Left lung (tissue), 10 donors: ENCODE measurements around the gene TARM1. TPM values are rescaled to one million over a fixed set of nuclear protein-coding genes. Genes with fewer than 3 reads are reported as not detected.

Experiments
- ATAC-seq: fragments of 200-7000 bp; cut with Tn5 transposase; one replicate; pipeline ENCODE4 v1.9.1; 2020; ENCODE audit warnings: moderate library complexity
- DNase-seq, 4 donors: peaks; one replicate each; pipeline ENCODE4 v3.0.0-alpha.2; 2013 to 2020
- H3K27ac ChIP-seq, 2 donors: fragments of 200-600 bp; sonication (generic) in 1 of 2; one replicate each; pipeline versions ENCODE4 v1.5.0 to v1.8.0; 2020 to 2021
- H3K27me3 ChIP-seq, 2 donors: fragments of 200-600 bp; sonication (generic) in 1 of 2; one replicate each; pipeline versions ENCODE4 v1.5.0 to v1.8.0; 2020 to 2021
- H3K36me3 ChIP-seq, 2 donors: fragments of 200-600 bp; sonication (generic) in 1 of 2; one replicate each; pipeline versions ENCODE4 v1.5.0 to v1.8.0; 2020 to 2021
- H3K4me1 ChIP-seq, 2 donors: fragments of 200-600 bp; one replicate each; pipeline ENCODE4 v1.8.0; 2021
- H3K4me3 ChIP-seq, 2 donors: fragments of 200-600 bp; sonication (generic) in 1 of 2; one replicate each; pipeline versions ENCODE4 v1.5.0 to v1.8.0; 2020 to 2021; ENCODE audit warnings: mild to moderate bottlenecking in 1 of 2
- H3K9me3 ChIP-seq, 2 donors: fragments of 200-600 bp; sonication (generic) in 1 of 2; one replicate each; pipeline versions ENCODE4 v1.5.0 to v1.8.0; 2020 to 2021
- intact Hi-C, 2 donors: fragments of 100-400 bp; cut with DNase I; formaldehyde crosslinking; loops; one replicate each; pipeline versions ENCODE4 v1.11.2 to v1.14.2; 2022
- polyA plus RNA-seq, 6 donors: library from polyadenylated mRNA; unstranded; fragments of 120-200 nt; gene quantifications; one replicate each; pipeline ENCODE4 v1.2.1, GENCODE V29; 2013; ENCODE audit not compliant: insufficient read length in 6 of 6
- total RNA-seq, 2 donors: library from RNA; stranded (reverse); fragmentation: NEBNext Ultra II Directional; extraction: Animal tissue kit (Norgen Biotek cat#: 25700); gene quantifications; one replicate each; pipeline ENCODE4 v1.2.1, GENCODE V29; 2021
- TF ChIP-seq, protein P1 (sequence below), 2 donors: fragments of 200-600 bp; sonication (generic) in 1 of 2; IDR thresholded peaks; one replicate each; pipeline versions ENCODE4 v1.5.0 to v1.8.0; 2021; ENCODE audit warnings: antibody characterized with exemption in 2 of 2
- donor health status: DM: no; HTN: yes; CAD: no.
- donor health status: DM: no; HTN: no; CAD: no.

Gene TARM1
- total and polyA plus RNA-seq, 8 donors = 0.24 to 0.46 (median 0.31) TPM; not detected in 3

DNA sequence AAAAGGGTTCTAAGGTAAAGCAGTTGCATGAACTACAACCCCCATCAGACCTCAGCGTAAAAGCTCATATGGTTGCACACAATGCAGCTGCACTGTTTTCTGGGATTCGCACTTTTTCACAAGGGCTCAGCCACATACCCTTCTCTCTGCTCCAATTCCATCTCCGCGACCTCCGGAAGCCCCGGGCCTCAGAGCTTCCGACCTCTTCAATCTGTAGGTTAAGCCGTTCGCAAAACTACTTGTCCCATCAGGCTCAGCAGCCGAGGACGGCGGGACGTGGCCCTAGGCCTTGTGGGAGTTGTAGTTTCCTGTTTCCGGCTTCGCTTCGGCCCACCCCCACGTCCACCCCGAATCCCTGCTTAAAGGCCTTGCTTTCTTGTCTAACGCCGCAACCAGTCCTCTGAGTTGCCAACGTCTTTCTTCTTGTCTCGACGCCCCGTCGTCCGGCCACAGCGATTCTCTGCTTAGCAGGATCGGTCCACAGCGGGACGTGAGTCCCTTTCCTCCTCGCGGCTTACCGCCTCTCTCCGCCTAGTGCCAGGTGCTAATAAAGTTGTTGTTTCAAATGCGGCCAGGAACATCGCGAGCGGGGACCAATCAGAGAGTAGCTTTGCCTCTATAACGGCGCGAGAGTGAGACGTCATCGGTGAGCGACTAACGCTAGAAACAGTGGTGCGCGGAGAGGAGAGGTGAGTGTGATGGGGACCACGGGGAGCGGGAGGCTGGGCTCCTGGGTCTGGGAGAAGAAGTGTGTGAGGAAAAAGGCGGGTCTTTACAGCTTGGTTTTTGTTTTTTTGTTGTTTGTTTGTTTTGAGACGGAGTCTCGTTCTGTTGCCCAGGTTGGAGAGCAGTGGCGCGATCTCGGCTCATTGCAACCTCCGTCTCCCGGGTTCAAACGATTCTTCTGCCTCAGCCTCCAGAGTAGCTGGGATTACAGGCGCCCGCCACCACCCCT, 34.2 kb upstream of the TARM1 start, which contains the start of the genes PRPF31 and TFPT:
Gene PRPF31 (plus strand): TSS at position 646 of the 955 bp plus-strand sequence. CDS start 2,525 bp downstream, outside the sequence.
Gene TFPT (minus strand): TSS at position 549 of the 955 bp plus-strand sequence. CDS start 388 bp downstream, at position 161.
- no peaks in the 10 kb centered on the region for H3K9me3 ChIP-seq
- H3K27ac ChIP-seq = peak within 1 kb of the TSS; percentile 89 to 92
- H3K36me3 ChIP-seq = peaks cover 0 to 46% of the 10 kb centered on the region in 2 donors
- DNase-seq (peak; percentile 95 to 100 (median 96)), ATAC-seq (peak; percentile 98)
- H3K27me3 ChIP-seq = no peaks in the 10 kb centered on the region
- TF ChIP-seq, protein P1, sequence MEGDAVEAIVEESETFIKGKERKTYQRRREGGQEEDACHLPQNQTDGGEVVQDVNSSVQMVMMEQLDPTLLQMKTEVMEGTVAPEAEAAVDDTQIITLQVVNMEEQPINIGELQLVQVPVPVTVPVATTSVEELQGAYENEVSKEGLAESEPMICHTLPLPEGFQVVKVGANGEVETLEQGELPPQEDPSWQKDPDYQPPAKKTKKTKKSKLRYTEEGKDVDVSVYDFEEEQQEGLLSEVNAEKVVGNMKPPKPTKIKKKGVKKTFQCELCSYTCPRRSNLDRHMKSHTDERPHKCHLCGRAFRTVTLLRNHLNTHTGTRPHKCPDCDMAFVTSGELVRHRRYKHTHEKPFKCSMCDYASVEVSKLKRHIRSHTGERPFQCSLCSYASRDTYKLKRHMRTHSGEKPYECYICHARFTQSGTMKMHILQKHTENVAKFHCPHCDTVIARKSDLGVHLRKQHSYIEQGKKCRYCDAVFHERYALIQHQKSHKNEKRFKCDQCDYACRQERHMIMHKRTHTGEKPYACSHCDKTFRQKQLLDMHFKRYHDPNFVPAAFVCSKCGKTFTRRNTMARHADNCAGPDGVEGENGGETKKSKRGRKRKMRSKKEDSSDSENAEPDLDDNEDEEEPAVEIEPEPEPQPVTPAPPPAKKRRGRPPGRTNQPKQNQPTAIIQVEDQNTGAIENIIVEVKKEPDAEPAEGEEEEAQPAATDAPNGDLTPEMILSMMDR (IDR thresholded peaks at IDR 0.05) = no peak
- intact Hi-C loops = no loop called here
- H3K4me1 ChIP-seq = peaks cover 13 to 25% of the 10 kb centered on the region in 2 donors
- H3K4me3 ChIP-seq = peak within 1 kb of the TSS; percentile 86

- H3K36me3 ChIP-seq = peaks cover 0 to 46% of the 10 kb centered on the region in 2 donors
- peak overlapping the region; percentile 89 to 92 for H3K27ac ChIP-seq
- intact Hi-C loops = no loop called here
- TF ChIP-seq, protein P1 (IDR thresholded peaks at IDR 0.05) = no peak
- peak overlapping the region; percentile 86 for H3K4me3 ChIP-seq
- H3K27me3 ChIP-seq = no peaks in the 10 kb centered on the region
- DNase-seq (peak in 2 of 4 donors; percentile 69 to 86), ATAC-seq (peak; percentile 57)
- no peaks in the 10 kb centered on the region for H3K9me3 ChIP-seq
- peaks cover 13 to 25% of the 10 kb centered on the region in 2 donors for H3K4me1 ChIP-seq
Observed at GRCh38 chr19:54114340-54115108, 33.4 kb upstream of the TARM1 start.

DNA sequence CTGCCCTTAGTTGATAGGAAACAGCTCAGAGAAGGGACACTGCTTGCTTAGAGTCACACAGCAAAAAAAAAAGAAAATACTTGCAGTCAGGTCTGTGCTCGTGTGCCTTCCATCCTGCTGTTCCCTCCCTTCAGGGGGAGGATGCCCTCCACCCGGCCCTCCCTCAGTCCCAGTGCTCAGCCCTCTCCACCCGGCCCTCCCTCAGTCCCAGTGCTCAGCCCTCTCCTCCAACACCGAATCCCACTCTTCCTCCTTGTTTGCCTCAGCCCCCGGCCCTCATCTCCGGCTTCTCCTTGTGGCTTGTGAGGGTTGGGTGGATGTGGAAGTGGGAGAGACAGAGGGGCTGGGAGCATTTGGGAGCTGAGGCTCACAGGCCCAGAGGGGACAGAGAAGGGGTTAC, 28.5 kb upstream of the TARM1 start:
- intact Hi-C loops = no loop called here
- Histone ChIP-seq H3K4me3 (no peak overlapping the region), H3K4me1 (peaks cover 7 to 13% of the 10 kb centered on the region in 2 donors), H3K27me3 (no peaks in the 10 kb centered on the region), H3K9me3 (no peaks in the 10 kb centered on the region), H3K27ac (no peak overlapping the region), H3K36me3 (peaks cover 0 to 76% of the 10 kb centered on the region in 2 donors)
- ATAC-seq (no peak), DNase-seq (no peak)
- TF ChIP-seq, protein P1 (IDR thresholded peaks at IDR 0.05) = no peak

DNA sequence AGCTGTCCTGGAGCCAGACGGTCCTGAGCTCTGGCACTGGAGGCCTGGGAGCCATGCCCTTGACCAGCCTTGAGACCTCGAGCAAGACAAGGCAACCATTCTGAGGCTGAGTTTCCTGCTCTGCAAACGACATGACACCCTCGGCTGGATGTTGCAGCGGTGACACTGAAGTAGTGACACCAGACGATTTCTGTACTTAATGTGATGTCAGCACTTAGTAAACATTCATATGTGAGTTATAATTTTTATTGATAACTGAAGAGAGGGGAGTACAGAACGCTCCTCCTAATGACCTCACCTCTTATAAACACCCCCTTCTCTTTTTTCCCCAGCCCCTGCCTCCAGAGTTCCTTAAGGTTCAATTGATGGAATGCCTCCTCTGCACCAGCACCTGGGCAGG, 27.3 kb upstream of the TARM1 start:
- H3K36me3 ChIP-seq = peaks cover 0 to 76% of the 10 kb centered on the region in 2 donors
- ATAC-seq (no peak), DNase-seq (no peak)
- H3K9me3 ChIP-seq = no peaks in the 10 kb centered on the region
- TF ChIP-seq, protein P1 (IDR thresholded peaks at IDR 0.05) = no peak
- H3K4me1 ChIP-seq = peaks cover 4 to 13% of the 10 kb centered on the region in 2 donors
- no peak overlapping the region for H3K27ac ChIP-seq
- no peaks in the 10 kb centered on the region for H3K27me3 ChIP-seq
- intact Hi-C loops = no loop called here
- H3K4me3 ChIP-seq = no peak overlapping the region
